Activated B cell treated with CpG ODN at 0.5 μM for 24 hours (primary cell): ENCODE data around the gene COQ2. TPM values are rescaled to one million over a fixed set of nuclear protein-coding genes. Genes with fewer than 3 reads are reported as not detected.
"Not testable (repeated sequence)": the region's sequence is repeated elsewhere in the genome, so short reads cannot be mapped to it uniquely, and the experiment has no call there.

Source experiments
- ATAC-seq: fragments of 200-7000 bp; cut with Tn5 transposase; one replicate; pipeline ENCODE4 v1.10.0; 2021; ENCODE audit warnings: low read depth, mild to moderate bottlenecking, moderate library complexity
- CTCF ChIA-PET: fragments of 350-600 bp; sonication (Branson Sonifier 250); formaldehyde crosslinking; loops from one replicate; lab custom pipeline; 2021; ENCODE audit warnings: antibody characterized with exemption; lab: Charles Lee
- POLR2A ChIA-PET: fragments of 350-600 bp; sonication (Branson Sonifier 250); formaldehyde crosslinking; loops from one replicate; lab custom pipeline; 2021; ENCODE audit warnings: antibody characterized with exemption; lab: Charles Lee
- DNase-seq: peaks from one replicate; pipeline ENCODE4 v3.0.0; 2022
- H3K27ac Mint-ChIP-seq: one replicate; pipeline ENCODE4 v1.8.0; 2020; ENCODE audit warnings: mixed read lengths
- H3K27me3 Mint-ChIP-seq: one replicate; pipeline ENCODE4 v1.8.0; 2021; ENCODE audit warnings: mixed read lengths
- H3K36me3 Mint-ChIP-seq: one replicate; pipeline ENCODE4 v1.8.0; 2021; ENCODE audit warnings: low read depth, mixed read lengths
- H3K4me1 Mint-ChIP-seq: one replicate; pipeline ENCODE4 v1.8.0; 2021; ENCODE audit warnings: mixed read lengths
- H3K4me3 Mint-ChIP-seq: one replicate; pipeline ENCODE4 v1.8.0; 2020; ENCODE audit warnings: mild to moderate bottlenecking, mixed read lengths
- H3K9me3 Mint-ChIP-seq: one replicate; pipeline ENCODE4 v1.8.0; 2020; ENCODE audit warnings: mixed read lengths
- CTCF ChIP-seq: fragments of 200-600 bp; IDR thresholded peaks from one replicate; pipeline ENCODE4 v1.8.0; 2022; ENCODE audit warnings: antibody characterized with exemption, mild to moderate bottlenecking
- intact Hi-C: fragments of 100-400 bp; cut with micrococcal nuclease; formaldehyde crosslinking; loops from one replicate; pipeline ENCODE4 v1.15.1; 2024
- total RNA-seq: library from RNA; stranded (reverse); gene quantifications from 2 replicates; pipeline ENCODE4 v1.2.3, GENCODE V29; 2022

Gene COQ2
- total RNA-seq, 1 donor from 2014 or later, result 18.8 TPM

GRCh38 chr4:83297548-83298260, 13.1 kb upstream of the COQ2 start:
- CTCF ChIA-PET, result interaction anchor here (0.8 kb wide), 1 partner anchor 65 kb away, joined by 3 read pairs; no protein-coding TSS in a partner anchor
- H3K27me3 Mint-ChIP-seq, result no peaks in the 10 kb centered on the region
- TF ChIP-seq CTCF, result no peak
- H3K4me3 Mint-ChIP-seq, result no peak overlapping the region
- ATAC-seq (no peak), DNase-seq (no peak)
- no peaks in the 10 kb centered on the region for H3K36me3 Mint-ChIP-seq
- no peak overlapping the region for H3K27ac Mint-ChIP-seq
- no peaks in the 10 kb centered on the region for H3K9me3 Mint-ChIP-seq
- POLR2A ChIA-PET, result no interaction called here
- intact Hi-C loops, result no loop called here
- peaks cover 17% of the 10 kb centered on the region for H3K4me1 Mint-ChIP-seq

GRCh38 chr4:83293305-83294046, 8.9 kb upstream of the COQ2 start:
- Mint-ChIP-seq H3K9me3 (peaks cover 4% of the 10 kb centered on the region), H3K27ac (no peak overlapping the region), H3K4me1 (peaks cover 12% of the 10 kb centered on the region), H3K36me3 (no peaks in the 10 kb centered on the region), H3K27me3 (no peaks in the 10 kb centered on the region), H3K4me3 (no peak overlapping the region)
- no peak for DNase-seq
- intact Hi-C loops, result no loop called here
- POLR2A ChIA-PET, result no interaction called here
- no peak for ATAC-seq
- CTCF ChIA-PET, result interaction anchor here (1.0 to 1.4 kb wide), 2 partner anchors 9 to 12 kb away, joined by 3 read pairs; partner anchors contain the start of gene COQ2
- TF ChIP-seq CTCF, result no peak

GRCh38 chr4:83290059-83290774, 5.6 kb upstream of the COQ2 start:
- H3K36me3 Mint-ChIP-seq, CTCF ChIA-PET, H3K4me3 Mint-ChIP-seq, ATAC-seq, DNase-seq, H3K9me3 Mint-ChIP-seq, POLR2A ChIA-PET, H3K4me1 Mint-ChIP-seq, H3K27me3 Mint-ChIP-seq, H3K27ac Mint-ChIP-seq, intact Hi-C loops: not testable (repeated sequence)

GRCh38 chr4:83288381-83288780, 3.8 kb upstream of the COQ2 start:
- not testable (repeated sequence) for H3K36me3 Mint-ChIP-seq

GRCh38 chr4:83285055-83285407, 433 bp upstream of the COQ2 start:
- ChIA-PET POLR2A (interaction anchor here (0.6 to 4.3 kb wide), 30 partner anchors 9 to 911 kb away, joined by 3 to 38 read pairs (median 5); partner anchors contain the start of genes COPS4, HELQ, HNRNPD and LIN54), CTCF (interaction anchor here (0.7 to 5.5 kb wide), 14 partner anchors 10 to 276 kb away, joined by 3 to 66 read pairs (median 6); partner anchors contain the start of gene LIN54)
- DNase-seq, result no peak
- Mint-ChIP-seq H3K9me3 (peaks cover 2% of the 10 kb centered on the region), H3K4me1 (peaks cover 35% of the 10 kb centered on the region), H3K4me3 (peak overlapping the region; percentile 98), H3K36me3 (peaks cover 8% of the 10 kb centered on the region), H3K27me3 (no peaks in the 10 kb centered on the region), H3K27ac (peak overlapping the region; percentile 99)
- intact Hi-C loops, result loop anchor here (2.0 kb wide), 2 partner anchors 50 to 356 kb away; partner anchors contain the start of gene HPSE
- peak; percentile 9 for ATAC-seq
- TF ChIP-seq CTCF, result no peak

More at GRCh38 chr4:83288381-83288780, 3.8 kb upstream of the COQ2 start:
- CTCF ChIA-PET, DNase-seq, H3K27ac Mint-ChIP-seq, H3K27me3 Mint-ChIP-seq, H3K9me3 Mint-ChIP-seq, intact Hi-C loops, POLR2A ChIA-PET, ATAC-seq, H3K4me3 Mint-ChIP-seq: not testable (repeated sequence)
- H3K4me1 Mint-ChIP-seq, result peaks cover 13% of the 10 kb centered on the region
